Measurements from ENCODE around the gene ZNRF1.
"Not testable (repeated sequence)": the region's sequence is repeated elsewhere in the genome, so short reads cannot be mapped to it uniquely, and the experiment has no call there.

ZNRF1 gene

GRCh38 chr16:74998481-74999218 is at the start of gene ZNRF1:
ZNRF1 (plus strand) TSS chr16:74999024; CDS start chr16:74999672, 648 bp downstream.
- Histone ChIP-seq H3K27ac (peak within 1 kb of the TSS; percentile 49 to 91 (median 82)), H3K4me3 (peak within 1 kb of the TSS; percentile 60 to 92 (median 74))

GRCh38 chr16:74949309-74949708 is 49.5 kb upstream of the ZNRF1 start:
- Histone ChIP-seq H3K27ac (no peak overlapping the region), H3K4me3 (no peak overlapping the region)

DNA sequence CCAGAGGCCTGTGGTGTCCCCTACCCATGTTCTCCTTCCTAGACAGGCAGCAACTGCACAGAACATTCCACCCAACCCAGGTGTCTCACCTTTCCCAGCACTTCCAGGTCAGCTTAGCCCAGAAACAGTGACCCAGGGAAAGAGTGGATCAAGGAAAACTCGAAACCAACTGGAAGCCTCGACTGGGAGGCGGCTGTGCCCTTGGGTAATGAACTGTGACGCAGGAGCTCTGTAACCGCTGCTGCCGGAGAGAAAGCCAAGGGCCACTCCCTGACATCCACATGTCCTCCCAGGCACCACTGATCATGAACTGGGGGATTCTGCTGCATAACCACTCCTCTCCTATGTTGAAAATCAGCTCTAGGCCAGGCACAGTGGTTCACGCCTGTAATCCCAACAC is 48.3 kb upstream of the ZNRF1 start:
- Histone ChIP-seq H3K4me3 (no peak overlapping the region), H3K27ac (no peak overlapping the region)

GRCh38 chr16:74951206-74951605 is 47.6 kb upstream of the ZNRF1 start:
- Histone ChIP-seq H3K4me3 (no peak overlapping the region), H3K27ac (no peak overlapping the region)

DNA sequence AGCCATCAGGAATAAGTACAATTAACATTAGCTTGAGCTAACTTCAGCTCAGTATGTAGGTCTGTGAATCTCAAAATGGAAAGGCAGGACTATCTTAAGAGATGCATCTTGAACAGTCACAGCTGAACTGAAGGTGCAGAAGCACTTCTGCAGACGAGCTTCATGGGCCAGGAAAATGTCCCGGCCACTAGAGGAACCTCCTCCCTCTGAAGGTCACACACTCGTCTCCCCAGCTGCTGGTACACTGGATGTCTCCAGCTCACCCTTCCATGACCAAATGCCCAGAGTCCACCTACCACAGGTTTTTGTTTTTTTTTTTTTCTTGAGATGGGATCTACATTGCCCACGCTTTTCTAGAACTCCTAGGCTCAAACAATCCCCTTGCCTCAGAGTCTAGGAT is 47.1 kb upstream of the ZNRF1 start:
- Histone ChIP-seq H3K4me3 (no peak overlapping the region), H3K27ac (no peak overlapping the region)

DNA sequence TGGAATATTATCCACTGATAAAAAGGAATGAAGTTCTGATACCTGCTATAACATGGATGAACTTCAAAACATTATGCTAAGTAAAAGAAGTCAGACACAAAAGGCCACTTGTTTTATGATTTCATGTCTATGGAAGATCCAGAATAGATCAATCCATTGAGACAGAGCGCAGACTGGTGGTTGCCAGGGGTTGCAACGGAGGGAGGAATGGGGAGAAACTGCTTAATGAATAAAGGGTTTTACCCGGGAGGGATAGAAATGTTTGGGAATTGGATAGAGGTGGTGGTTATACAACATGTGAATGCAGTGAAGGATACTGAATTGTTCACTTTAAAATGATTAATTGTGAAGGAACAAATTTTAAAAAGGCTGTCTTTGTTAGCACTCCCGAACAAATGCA is 44.1 kb upstream of the ZNRF1 start:
- no peak overlapping the region for H3K4me3 ChIP-seq

GRCh38 chr16:74973304-74973703 is 25.5 kb upstream of the ZNRF1 start:
- H3K27ac ChIP-seq = no peak overlapping the region
- no peak overlapping the region for H3K4me3 ChIP-seq

More for the DNA sequence above, 44.1 kb upstream of the ZNRF1 start:
- H3K27ac ChIP-seq = no peak overlapping the region

GRCh38 chr16:74975591-74975990 is 23.2 kb upstream of the ZNRF1 start:
- Histone ChIP-seq H3K27ac (no peak overlapping the region), H3K4me3 (no peak overlapping the region)

GRCh38 chr16:74982256-74982655 is 16.6 kb upstream of the ZNRF1 start:
- no peak overlapping the region for H3K4me3 ChIP-seq

DNA sequence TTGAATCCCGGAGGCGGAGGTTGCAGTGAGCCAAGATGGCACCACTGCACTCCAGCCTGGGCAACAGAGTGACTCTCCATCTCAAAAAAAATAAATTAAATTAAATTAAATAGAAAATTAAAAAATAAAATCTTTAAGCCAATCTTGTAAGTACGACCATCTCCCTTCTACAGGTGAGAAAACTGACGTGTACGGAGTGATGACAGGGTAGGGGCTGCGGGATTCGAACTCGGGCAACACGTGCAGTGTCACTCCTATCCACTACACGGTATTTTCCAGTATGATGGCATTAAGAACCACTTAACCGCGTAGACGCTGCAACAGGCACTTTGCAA is 14.7 kb upstream of the ZNRF1 start:
- Histone ChIP-seq H3K27ac (peak overlapping the region in 15 of 21 experiments; percentile 84 to 96 (median 89)), H3K4me3 (peak overlapping the region; percentile 87 to 100 (median 97))

More at GRCh38 chr16:74982256-74982655, 16.6 kb upstream of the ZNRF1 start:
- no peak overlapping the region for H3K27ac ChIP-seq

DNA sequence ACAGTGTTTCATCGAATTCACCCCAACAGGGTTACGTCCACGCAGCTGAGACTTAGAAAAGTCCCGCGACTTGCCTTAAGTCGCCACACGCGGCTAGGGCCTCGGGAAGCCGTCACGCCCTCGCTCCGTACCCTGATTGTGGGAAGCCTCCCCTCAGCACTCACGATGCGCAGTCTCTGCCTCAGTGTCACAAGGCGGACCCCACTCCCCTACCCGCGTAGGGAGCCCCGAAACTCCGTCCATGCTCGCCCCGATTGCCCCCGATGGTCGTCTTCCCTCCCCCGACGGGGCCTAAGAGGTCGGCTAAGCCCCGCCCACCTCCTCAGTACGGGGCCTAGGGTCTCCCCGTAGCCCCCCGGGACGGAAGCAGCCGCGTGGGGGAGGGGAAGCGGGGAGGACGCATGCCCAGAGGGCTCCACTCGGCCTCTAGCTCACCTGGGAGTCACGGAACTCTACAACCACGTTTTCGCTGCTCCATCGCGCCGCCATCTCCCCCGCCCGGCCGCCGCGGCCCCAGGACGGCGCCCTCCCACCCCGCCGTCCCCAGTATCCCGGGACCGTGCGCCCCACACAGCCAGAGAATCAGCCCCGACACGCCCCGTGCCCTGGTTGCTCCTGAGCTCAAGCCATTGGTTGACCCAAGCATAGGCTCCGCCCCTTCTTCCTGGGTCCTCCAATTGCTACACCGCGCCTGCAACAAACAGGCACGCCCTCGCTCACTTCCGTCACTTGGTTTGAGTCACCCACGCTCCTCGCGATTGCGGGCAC is 14.1 kb upstream of the ZNRF1 start, which contains the start of gene WDR59:
WDR59 (minus strand) TSS at position 595 of the 768 bp plus-strand sequence; CDS start at position 489, 106 bp downstream.
- Histone ChIP-seq H3K27ac (peak within 1 kb of the TSS; percentile 64 to 96 (median 87)), H3K4me3 (peak within 1 kb of the TSS; percentile 87 to 100 (median 97))

DNA sequence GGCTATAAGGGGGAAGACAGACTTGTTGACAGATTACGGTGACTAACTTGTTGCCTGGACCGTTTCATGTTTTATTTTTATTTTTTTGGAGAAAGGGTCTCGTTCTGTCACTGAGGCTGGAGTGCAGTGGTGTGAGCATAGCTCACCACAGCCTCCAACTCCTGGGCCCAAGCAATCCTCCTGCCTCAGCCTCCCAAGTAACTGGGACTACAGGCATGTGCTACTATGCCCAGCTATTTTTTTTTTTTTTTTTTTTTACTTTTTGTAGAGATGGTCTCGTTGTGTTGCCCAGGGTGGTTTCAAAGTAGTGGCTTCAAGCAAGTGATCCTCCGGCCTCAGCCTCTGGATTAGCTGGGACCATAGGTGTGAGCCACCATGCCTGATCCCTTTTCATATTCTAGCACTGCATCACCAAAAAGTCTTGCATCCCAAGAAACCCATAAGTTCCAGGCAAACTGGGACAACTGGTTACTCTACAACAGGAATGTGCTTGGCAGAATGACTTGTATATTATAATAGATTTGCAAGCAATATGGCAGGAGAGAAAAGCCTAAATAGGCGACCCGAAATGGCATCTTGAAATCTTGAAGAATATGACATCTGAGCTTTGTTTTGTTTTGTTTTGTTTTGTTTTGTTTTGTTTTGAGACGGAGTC is 11.7 kb upstream of the ZNRF1 start:
- no peak overlapping the region for H3K27ac ChIP-seq
- H3K4me3 ChIP-seq = no peak overlapping the region

DNA sequence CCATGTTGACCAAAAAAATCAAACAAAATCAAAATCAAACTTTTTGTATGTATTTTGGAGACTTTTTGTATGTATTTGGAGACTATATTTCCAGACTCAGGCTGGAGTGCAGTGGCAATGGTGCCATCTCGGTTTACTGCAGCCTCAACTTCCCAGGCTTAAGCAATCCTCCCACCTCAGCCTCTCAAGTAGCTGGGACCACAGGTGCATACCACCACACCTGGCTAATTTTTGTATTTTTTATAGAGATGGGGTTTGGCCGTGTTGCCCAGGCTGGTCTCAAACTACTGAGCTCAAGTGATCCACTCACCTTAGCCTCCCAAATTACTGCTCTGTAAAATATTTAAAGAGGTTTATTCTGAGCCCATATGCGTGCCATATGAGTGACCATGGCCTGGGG is 9.0 kb upstream of the ZNRF1 start:
- not testable (repeated sequence) for H3K27ac ChIP-seq, H3K4me3 ChIP-seq

GRCh38 chr16:74990832-74991231 is 8.0 kb upstream of the ZNRF1 start:
- no peak overlapping the region for H3K27ac ChIP-seq
- H3K4me3 ChIP-seq = no peak overlapping the region

DNA sequence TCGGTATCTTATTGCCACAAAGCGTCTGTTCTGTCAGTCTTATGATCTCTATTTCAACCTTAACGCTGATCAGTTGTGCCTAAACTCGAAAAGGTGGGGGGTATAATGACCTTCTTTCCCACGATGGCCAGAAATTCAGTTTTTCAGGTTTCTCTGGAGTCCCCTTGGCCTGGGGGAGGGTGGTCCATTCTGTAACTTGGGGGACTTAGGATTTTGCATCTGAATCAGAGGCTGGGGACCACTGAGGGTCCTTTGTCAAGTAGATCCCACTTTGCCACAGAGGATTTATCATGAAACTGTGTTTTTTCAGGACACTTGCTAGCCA is 7.6 kb upstream of the ZNRF1 start:
- H3K27ac ChIP-seq = no peak overlapping the region
- no peak overlapping the region for H3K4me3 ChIP-seq

DNA sequence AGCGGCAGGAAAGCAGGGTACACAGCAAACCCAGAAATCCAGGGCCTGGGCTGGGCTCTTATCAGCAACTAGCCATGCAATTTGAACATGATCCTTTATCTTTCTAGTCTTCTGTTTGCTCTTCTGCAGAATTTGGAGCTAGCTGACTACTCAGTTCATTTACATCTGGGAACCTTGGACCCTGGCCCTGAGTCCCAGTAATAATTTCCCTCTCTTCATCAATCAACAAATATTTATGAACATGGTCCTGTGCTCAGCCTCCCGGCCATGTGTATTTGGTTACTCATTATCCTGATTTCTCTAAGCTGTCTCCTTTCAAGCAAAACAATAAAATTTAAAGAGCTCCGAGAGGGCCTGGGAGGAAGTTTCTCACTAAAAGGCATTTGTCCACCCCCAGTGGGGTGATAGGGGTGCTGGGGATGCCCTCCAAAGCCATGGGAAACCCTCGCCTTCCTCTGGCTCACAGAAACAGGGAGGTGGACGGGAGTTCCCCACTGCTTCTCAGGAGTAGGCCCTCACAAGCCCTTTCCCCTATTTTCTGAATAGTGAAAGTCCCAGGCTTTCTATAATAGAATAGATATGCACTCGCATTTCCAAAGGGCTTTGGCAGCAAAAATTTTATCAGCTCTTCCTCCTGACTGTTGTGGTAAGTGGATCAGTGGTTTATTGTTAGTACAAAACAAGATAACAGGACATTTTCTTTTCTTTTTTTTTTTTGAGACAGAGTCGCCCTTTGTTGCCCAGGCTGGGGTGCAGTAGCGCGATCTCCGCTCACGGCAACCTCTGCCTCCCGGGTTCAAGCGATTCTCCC is 7.0 kb upstream of the ZNRF1 start:
- no peak overlapping the region for H3K4me3 ChIP-seq
- peak overlapping the region in 2 of 21 experiments; percentile 8 to 41 for H3K27ac ChIP-seq

DNA sequence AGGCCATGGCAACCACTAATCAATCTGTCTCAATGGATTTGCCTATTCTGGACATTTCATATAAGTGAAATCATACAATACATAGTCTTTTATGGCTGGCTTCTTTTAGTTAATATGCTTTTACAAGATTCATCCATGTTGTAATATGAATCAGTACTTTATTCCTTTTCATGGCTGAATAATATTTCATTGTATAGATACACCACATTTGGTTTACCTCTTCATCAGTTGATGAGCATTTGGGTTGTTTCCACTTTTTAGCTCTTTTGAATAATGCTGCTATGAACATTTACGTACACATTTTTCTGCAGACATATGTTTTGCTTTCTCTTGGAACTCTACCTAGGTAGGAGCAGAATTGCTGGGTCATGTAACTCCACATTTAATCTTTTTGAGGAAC is 2.8 kb upstream of the ZNRF1 start:
- H3K27ac ChIP-seq = no peak overlapping the region
- H3K4me3 ChIP-seq = no peak overlapping the region

- no peak overlapping the region for H3K27ac ChIP-seq
Measured at GRCh38 chr16:74997042-74997491, 1.8 kb upstream of the ZNRF1 start.

GRCh38 chr16:74999219-74999608 is 390 bp downstream of the ZNRF1 start:
- peak overlapping the region; percentile 49 to 91 (median 82) for H3K27ac ChIP-seq
- peak overlapping the region; percentile 60 to 92 (median 74) for H3K4me3 ChIP-seq

More at GRCh38 chr16:74997042-74997491, 1.8 kb upstream of the ZNRF1 start:
- no peak overlapping the region for H3K4me3 ChIP-seq

All from skin epidermis (tissue), 12 donors.